Activated CD4-positive, alpha-beta T cell treated with anti-CD3 and anti-CD28 coated beads, Interleukin-2, amount 50 U/mL, for 4 hours (primary cell): ENCODE results near the gene NUP85.
"Not testable (repeated sequence)": the region's sequence is repeated elsewhere in the genome, so short reads cannot be mapped to it uniquely, and the experiment has no call there.

Experiments
- DNase-seq, 2 experiments: peaks; one replicate each; pipeline ENCODE4 v3.0.0-alpha.2; 2020

NUP85 gene

GRCh38 chr17:75242461-75243042 lies 37.1 kb downstream of the NUP85 start:
- DNase-seq = peak; percentile 22 to 41

GRCh38 chr17:75244133-75244866 lies 38.8 kb downstream of the NUP85 start:
- no peak for DNase-seq

GRCh38 chr17:75245011-75245410 lies 39.5 kb downstream of the NUP85 start:
- no peak for DNase-seq

GRCh38 chr17:75246404-75246803 lies 40.9 kb downstream of the NUP85 start:
- DNase-seq = no peak

GRCh38 chr17:75249564-75249963 lies 44.1 kb downstream of the NUP85 start:
- DNase-seq = no peak

- peak; percentile 85 to 90 for DNase-seq
Observed at GRCh38 chr17:75250009-75250471, 44.6 kb downstream of the NUP85 start.

- no peak for DNase-seq
Observed at GRCh38 chr17:75252039-75252816, 46.7 kb downstream of the NUP85 start.

GRCh38 chr17:75255954-75256698 lies 50.6 kb downstream of the NUP85 start:
- DNase-seq = not testable (repeated sequence)

- DNase-seq = not testable (repeated sequence)
Observed at GRCh38 chr17:75257228-75257627, 51.7 kb downstream of the NUP85 start.

GRCh38 chr17:75260641-75261335 lies 55.3 kb downstream of the NUP85 start:
- peak; percentile 46 to 51 for DNase-seq

GRCh38 chr17:75261336-75262111 lies 56.0 kb downstream of the NUP85 start, which contains the start of the genes GGA3 and MRPS7:
Gene GGA3, minus strand, starts transcription at chr17:75261606. Its CDS starts 19 bp downstream, at chr17:75261587.
Gene MRPS7, plus strand, starts transcription at chr17:75261879. Its CDS starts 22 bp downstream, at chr17:75261901.
- peak; percentile 95 for DNase-seq

GRCh38 chr17:75262112-75262606 lies 56.7 kb downstream of the NUP85 start:
- DNase-seq = no peak

DNA sequence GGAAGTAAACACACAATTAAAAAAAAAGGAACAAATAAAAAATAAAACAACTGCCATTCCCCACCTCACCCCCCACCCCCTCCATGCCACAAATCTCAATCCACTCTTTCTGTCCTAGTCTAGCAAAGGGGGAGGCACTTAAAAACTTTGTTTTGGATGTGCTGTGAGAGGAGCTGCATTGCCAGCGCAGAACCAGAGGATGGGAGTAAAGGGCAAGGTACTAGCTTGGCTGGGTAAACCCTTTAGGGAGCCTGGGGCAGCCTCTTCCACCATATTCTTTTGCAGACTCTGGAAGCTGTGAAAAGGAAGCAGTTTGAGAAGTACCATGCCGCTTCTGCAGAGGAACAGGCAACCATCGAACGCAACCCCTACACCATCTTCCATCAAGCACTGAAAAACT lies 57.6 kb downstream of the NUP85 start:
- no peak for DNase-seq

DNA sequence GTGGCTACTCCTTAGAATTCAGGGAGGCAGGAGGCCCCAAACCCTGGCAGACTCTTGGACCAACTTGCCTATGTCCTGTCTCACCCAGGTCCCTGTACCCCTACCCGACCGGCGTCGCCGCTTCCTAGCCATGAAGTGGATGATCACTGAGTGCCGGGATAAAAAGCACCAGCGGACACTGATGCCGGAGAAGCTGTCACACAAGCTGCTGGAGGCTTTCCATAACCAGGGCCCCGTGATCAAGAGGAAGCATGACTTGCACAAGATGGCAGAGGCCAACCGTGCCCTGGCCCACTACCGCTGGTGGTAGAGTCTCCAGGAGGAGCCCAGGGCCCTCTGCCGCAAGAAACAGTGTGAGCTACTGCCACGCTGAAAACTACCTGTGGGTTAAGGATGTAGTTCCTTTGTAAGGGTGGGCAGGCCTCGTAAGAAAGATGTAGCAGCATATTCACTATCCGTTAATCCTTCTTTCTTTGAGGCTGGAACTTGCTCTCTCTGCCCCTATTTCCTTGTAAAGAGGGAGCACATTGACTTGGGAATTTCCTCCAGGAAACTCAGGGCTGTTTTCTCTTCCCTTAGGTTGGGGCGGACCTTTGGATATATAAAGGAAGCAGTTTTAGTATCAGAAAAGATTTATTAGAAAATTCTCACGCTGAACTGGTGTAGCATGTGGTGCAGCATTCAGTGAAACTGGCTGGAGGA lies 60.3 kb downstream of the NUP85 start:
- no peak for DNase-seq

- DNase-seq = no peak
Observed at GRCh38 chr17:75266316-75267152, 61.1 kb downstream of the NUP85 start.

DNA sequence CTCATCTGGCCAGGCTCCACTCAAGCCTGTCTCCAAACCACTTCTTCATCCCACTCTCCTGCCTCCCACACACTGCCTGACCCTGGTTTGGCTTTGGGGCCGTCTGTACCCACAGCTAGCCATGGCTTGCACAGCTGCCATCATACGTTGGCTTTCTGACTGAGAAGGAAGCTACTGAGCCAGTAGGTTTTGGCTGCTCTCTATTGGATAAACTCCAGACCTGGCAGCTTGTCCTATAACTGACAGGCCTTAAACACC lies 61.6 kb downstream of the NUP85 start:
- DNase-seq = no peak

- DNase-seq = no peak
Observed at GRCh38 chr17:75267411-75268232, 62.1 kb downstream of the NUP85 start.

- no peak for DNase-seq
Observed at GRCh38 chr17:75269844-75270217, 64.4 kb downstream of the NUP85 start.
